Uterus (tissue), 4 donors: ENCODE measurements around the gene GPHN. TPM values are rescaled to one million over a fixed set of nuclear protein-coding genes. Genes with fewer than 3 reads are reported as not detected.

Experiments
- DNase-seq, 2 donors: peaks; one replicate each; pipeline ENCODE4 v3.0.0-alpha.2; 2019 to 2020
- H3K27ac ChIP-seq, 2 donors: fragments of 200-600 bp; sonication (generic); 1 replicate in 1 of 2; 2 replicates in 1 of 2; pipeline ENCODE4 v1.5.1; 2016 to 2018
- H3K27me3 ChIP-seq, 2 donors: fragments of 200-600 bp; sonication (generic); one replicate each; pipeline ENCODE4 v1.5.1; 2018 to 2019; ENCODE audit warnings: control low read depth in 1 of 2
- H3K36me3 ChIP-seq, 2 donors: fragments of 200-600 bp; sonication (generic); one replicate each; pipeline ENCODE4 v1.5.1; 2019; ENCODE audit warnings: control low read depth in 1 of 2
- H3K4me1 ChIP-seq, 2 donors: fragments of 200-600 bp; sonication (generic); one replicate each; pipeline ENCODE4 v1.5.1; 2018 to 2019; ENCODE audit warnings: control low read depth in 1 of 2
- H3K4me3 ChIP-seq, 2 donors: fragments of 200-600 bp; sonication (generic); 1 replicate in 1 of 2; 2 replicates in 1 of 2; pipeline ENCODE4 v1.5.1; 2018 to 2019; ENCODE audit warnings: mild to moderate bottlenecking in 1 of 2
- H3K9me3 ChIP-seq, 2 donors: fragments of 200-600 bp; sonication (generic); one replicate each; pipeline ENCODE4 v1.5.1; 2019; ENCODE audit warnings: control low read depth in 1 of 2
- POLR2A ChIP-seq, 2 donors: fragments of 450-650 bp; IDR thresholded peaks; one replicate each; pipeline ENCODE4 v1.6.1; 2016; ENCODE audit warnings: antibody characterized with exemption in 2 of 2, mild to moderate bottlenecking in 1 of 2, moderate library complexity in 1 of 2
- intact Hi-C: fragments of 100-400 bp; cut with DNase I; formaldehyde crosslinking; loops from one replicate; pipeline ENCODE4 v1.15.1; 2023; ENCODE audit warnings: low total_unique reads
- total RNA-seq, 4 donors: library from RNA; depleted of rRNA in 3 of 4; stranded (reverse); fragments of >200 nt in 3 of 4; gene quantifications; one replicate each; pipeline versions ENCODE4 v1.1.0 to v1.2.4, GENCODE V29; 2014 to 2023
- TF ChIP-seq, protein P1 (sequence below), 4 experiments: fragments of 200-600 bp in 2 of 4; fragments of 450-650 bp in 2 of 4; sonication (generic) in 2 of 4; IDR thresholded peaks; one replicate each; pipeline ENCODE4 v1.5.1; 2016 to 2019; ENCODE audit warnings: antibody characterized with exemption in 4 of 4, mild to moderate bottlenecking in 2 of 4, moderate library complexity in 1 of 4
- donor health status: DM: yes; HTN: yes; CAD: no.

Gene GPHN
- total RNA-seq, 4 donors from 2014 or later = 14.9 to 42.9 (median 19.1) TPM

- Histone ChIP-seq H3K36me3 (no peaks in the 10 kb centered on the region), H3K27ac (no peak overlapping the region)
- intact Hi-C loops = no loop called here
Observed at GRCh38 chr14:66649498-66649897, 141.6 kb downstream of the GPHN start.

GRCh38 chr14:66650491-66650911, 142.6 kb downstream of the GPHN start:
- no peaks in the 10 kb centered on the region for H3K4me1 ChIP-seq
- no peak for DNase-seq
- no peak overlapping the region for H3K27ac ChIP-seq
- TF ChIP-seq, protein P1, sequence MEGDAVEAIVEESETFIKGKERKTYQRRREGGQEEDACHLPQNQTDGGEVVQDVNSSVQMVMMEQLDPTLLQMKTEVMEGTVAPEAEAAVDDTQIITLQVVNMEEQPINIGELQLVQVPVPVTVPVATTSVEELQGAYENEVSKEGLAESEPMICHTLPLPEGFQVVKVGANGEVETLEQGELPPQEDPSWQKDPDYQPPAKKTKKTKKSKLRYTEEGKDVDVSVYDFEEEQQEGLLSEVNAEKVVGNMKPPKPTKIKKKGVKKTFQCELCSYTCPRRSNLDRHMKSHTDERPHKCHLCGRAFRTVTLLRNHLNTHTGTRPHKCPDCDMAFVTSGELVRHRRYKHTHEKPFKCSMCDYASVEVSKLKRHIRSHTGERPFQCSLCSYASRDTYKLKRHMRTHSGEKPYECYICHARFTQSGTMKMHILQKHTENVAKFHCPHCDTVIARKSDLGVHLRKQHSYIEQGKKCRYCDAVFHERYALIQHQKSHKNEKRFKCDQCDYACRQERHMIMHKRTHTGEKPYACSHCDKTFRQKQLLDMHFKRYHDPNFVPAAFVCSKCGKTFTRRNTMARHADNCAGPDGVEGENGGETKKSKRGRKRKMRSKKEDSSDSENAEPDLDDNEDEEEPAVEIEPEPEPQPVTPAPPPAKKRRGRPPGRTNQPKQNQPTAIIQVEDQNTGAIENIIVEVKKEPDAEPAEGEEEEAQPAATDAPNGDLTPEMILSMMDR (IDR thresholded peaks at IDR 0.05) = no peak
- TF ChIP-seq POLR2A (IDR thresholded peaks at IDR 0.05) = no peak
- H3K9me3 ChIP-seq = no peaks in the 10 kb centered on the region
- H3K4me3 ChIP-seq = no peak overlapping the region
- no peaks in the 10 kb centered on the region for H3K27me3 ChIP-seq
- intact Hi-C loops = no loop called here
- H3K36me3 ChIP-seq = no peaks in the 10 kb centered on the region

More at GRCh38 chr14:66649498-66649897, 141.6 kb downstream of the GPHN start:
- TF ChIP-seq, protein P1 (IDR thresholded peaks at IDR 0.05) = no peak
- TF ChIP-seq POLR2A (IDR thresholded peaks at IDR 0.05) = no peak
- no peak for DNase-seq
- Histone ChIP-seq H3K4me1 (no peaks in the 10 kb centered on the region), H3K4me3 (no peak overlapping the region), H3K27me3 (no peaks in the 10 kb centered on the region), H3K9me3 (no peaks in the 10 kb centered on the region)

DNA sequence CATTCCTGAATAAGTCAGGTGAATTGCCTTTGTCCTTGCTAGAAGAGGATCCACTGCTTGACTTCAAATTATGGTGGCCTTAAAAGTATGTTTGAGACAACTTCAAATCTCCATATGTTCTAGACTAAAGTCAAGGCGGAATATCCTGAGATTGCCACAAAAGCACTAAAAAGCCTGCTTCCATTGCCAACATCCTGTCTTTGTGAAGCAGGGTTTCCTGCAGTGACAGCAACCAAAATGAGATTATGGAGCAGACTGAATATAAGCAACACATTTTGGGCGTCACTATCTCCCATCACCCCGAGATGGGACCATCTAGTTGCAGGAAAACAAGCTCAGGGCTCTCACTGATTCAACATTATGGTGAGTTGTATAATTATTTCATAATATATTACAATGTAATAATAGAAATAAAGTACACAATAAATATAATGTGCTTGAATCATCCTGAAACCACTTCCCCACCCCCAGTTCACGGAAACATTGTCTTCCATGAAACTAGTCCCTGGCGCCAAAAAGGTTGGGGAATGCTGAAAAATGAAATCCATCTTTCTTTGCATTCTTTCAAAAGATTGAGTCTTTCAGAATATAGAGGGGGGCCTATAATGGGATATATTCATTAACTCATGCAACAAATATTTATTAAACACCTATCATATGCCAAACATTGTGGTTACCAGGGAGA, 143.7 kb downstream of the GPHN start:
- Histone ChIP-seq H3K27ac (no peak overlapping the region), H3K4me1 (no peaks in the 10 kb centered on the region), H3K27me3 (no peaks in the 10 kb centered on the region), H3K4me3 (no peak overlapping the region), H3K9me3 (no peaks in the 10 kb centered on the region), H3K36me3 (no peaks in the 10 kb centered on the region)
- intact Hi-C loops = no loop called here
- DNase-seq = no peak
- TF ChIP-seq, protein P1 (IDR thresholded peaks at IDR 0.05) = no peak
- no peak for TF ChIP-seq POLR2A (IDR thresholded peaks at IDR 0.05)

DNA sequence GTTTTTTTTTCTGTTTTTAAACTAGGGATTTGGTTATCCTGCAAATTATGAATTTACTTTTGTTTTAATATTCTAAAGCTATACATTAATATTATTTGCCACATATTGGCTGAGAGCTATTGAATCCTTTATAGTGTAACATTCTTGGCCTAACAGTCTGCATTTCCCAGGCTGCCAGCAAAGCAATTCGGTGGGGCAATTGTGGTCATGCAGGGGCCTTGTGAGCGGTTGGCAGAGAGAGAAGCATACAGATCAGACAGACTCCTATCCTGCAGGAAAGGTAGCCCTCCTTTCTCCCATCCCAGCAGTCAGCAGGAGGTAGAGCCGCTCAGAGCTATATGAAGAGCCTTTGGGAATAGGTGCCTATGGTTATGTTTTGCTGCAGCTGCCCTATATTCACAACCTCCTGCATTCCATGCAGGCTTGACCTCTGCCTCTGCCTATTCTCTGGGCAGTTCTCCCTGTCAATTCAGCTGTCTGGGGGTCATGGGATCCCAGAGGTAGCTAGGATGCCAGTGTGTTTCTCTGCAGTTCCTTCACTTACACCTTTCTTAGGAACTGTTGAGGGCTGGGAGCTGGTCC, 144.7 kb downstream of the GPHN start:
- intact Hi-C loops = no loop called here
- no peaks in the 10 kb centered on the region for H3K9me3 ChIP-seq
- H3K4me3 ChIP-seq = no peak overlapping the region
- H3K4me1 ChIP-seq = no peaks in the 10 kb centered on the region
- no peak overlapping the region for H3K27ac ChIP-seq
- TF ChIP-seq, protein P1 (IDR thresholded peaks at IDR 0.05) = no peak
- no peak for TF ChIP-seq POLR2A (IDR thresholded peaks at IDR 0.05)
- no peaks in the 10 kb centered on the region for H3K36me3 ChIP-seq
- no peaks in the 10 kb centered on the region for H3K27me3 ChIP-seq
- DNase-seq = no peak

DNA sequence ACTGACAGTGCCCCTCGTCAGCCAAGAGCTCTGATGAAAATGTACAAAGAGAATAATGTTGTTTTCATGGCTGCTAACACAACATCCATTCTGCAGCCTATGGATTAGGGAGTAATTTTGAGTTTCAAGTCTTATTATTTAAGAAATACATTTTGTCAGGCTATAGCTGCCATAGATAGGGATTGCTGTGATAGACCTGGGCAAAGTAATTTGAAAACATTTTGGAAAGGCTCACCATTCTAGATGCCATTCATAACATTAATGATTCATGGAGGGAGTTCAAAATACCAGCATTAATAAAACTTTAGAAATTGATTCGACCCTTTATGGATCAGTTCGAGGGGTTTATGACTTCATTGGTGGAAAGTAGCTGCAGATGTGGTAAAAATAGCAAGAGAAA, 149.8 kb downstream of the GPHN start:
- no peak for TF ChIP-seq POLR2A (IDR thresholded peaks at IDR 0.05)
- TF ChIP-seq, protein P1 (IDR thresholded peaks at IDR 0.05) = no peak
- no peaks in the 10 kb centered on the region for H3K4me1 ChIP-seq
- DNase-seq = no peak
- H3K27me3 ChIP-seq = no peaks in the 10 kb centered on the region
- no peak overlapping the region for H3K4me3 ChIP-seq
- no peaks in the 10 kb centered on the region for H3K36me3 ChIP-seq
- no peaks in the 10 kb centered on the region for H3K9me3 ChIP-seq
- H3K27ac ChIP-seq = no peak overlapping the region
- intact Hi-C loops = no loop called here
